Medulla oblongata (tissue), 1 donor: Measurements from ENCODE around the gene GSDMA.

Experiments used
- DNase-seq: peaks from one replicate; pipeline ENCODE4 v3.0.0-alpha.2; 2015; ENCODE audit errors: extremely low spot score

Gene GSDMA

GRCh38 chr17:39962642-39963220 lies at the start of gene GSDMA:
Gene GSDMA, plus strand, starts transcription at chr17:39963004. Its CDS starts 2,684 bp downstream, at chr17:39965688.
- DNase-seq = no peak

GRCh38 chr17:39913989-39914388 lies 48.8 kb upstream of the GSDMA start:
- no peak for DNase-seq

GRCh38 chr17:39915559-39915958 lies 47.2 kb upstream of the GSDMA start:
- no peak for DNase-seq

GRCh38 chr17:39916918-39917317 lies 45.9 kb upstream of the GSDMA start:
- no peak for DNase-seq

GRCh38 chr17:39919087-39919683 lies 43.6 kb upstream of the GSDMA start:
- DNase-seq = no peak

GRCh38 chr17:39920218-39921210 lies 42.3 kb upstream of the GSDMA start:
- DNase-seq = no peak

- peak; percentile 72 for DNase-seq
These were observed 41.5 kb upstream of the GSDMA start for GRCh38 chr17:39921323-39921722.

- no peak for DNase-seq
These were observed 40.8 kb upstream of the GSDMA start for GRCh38 chr17:39922006-39922405.

- DNase-seq = no peak
These were observed 39.6 kb upstream of the GSDMA start for GRCh38 chr17:39923230-39923629.

GRCh38 chr17:39923836-39924690 lies 38.7 kb upstream of the GSDMA start:
- no peak for DNase-seq

- DNase-seq = no peak
These were observed 38.1 kb upstream of the GSDMA start for GRCh38 chr17:39924691-39925055.

GRCh38 chr17:39925282-39926134 lies 37.3 kb upstream of the GSDMA start:
- no peak for DNase-seq

GRCh38 chr17:39926135-39926587 lies 36.6 kb upstream of the GSDMA start:
- DNase-seq = no peak

GRCh38 chr17:39926588-39927100 lies 36.2 kb upstream of the GSDMA start:
- no peak for DNase-seq

GRCh38 chr17:39927101-39927928 lies 35.5 kb upstream of the GSDMA start, which contains the start of the genes LRRC3C and ORMDL3:
Gene LRRC3C, plus strand, starts transcription at chr17:39927732. Its CDS starts 13,792 bp downstream, at chr17:39941524.
Gene ORMDL3, minus strand, starts transcription at chr17:39927601. Its CDS starts 3,398 bp downstream, at chr17:39924203.
- DNase-seq = peak; percentile 96

- DNase-seq = peak; percentile 16
These were observed 34.6 kb upstream of the GSDMA start for GRCh38 chr17:39927929-39928857.

GRCh38 chr17:39928858-39929645 lies 33.8 kb upstream of the GSDMA start:
- no peak for DNase-seq
